A549 (cell line): ENCODE data around the gene MRPS17. TPM values are rescaled to one million over a fixed set of nuclear protein-coding genes. Genes with fewer than 3 reads are reported as not detected.

ENCODE experiments used
- ATAC-seq, 2 experiments: fragments of 200-7000 bp in 1 of 2; fragments of >200 bp in 1 of 2; cut with Nextera tagmentation in 1 of 2; cut with Tn5 transposase in 1 of 2; 3 replicates each; pipeline versions ENCODE4 v1.8.0 to v1.9.1; 2018 to 2020; ENCODE audit warnings: mild to moderate bottlenecking in 1 of 2, moderate library complexity in 1 of 2
- CTCF ChIA-PET: fragments of 300-600 bp; sonication (Branson Sonifier 250); formaldehyde crosslinking; extraction: SDS; loops from one replicate; lab custom pipeline; 2021; ENCODE audit warnings: antibody characterized with exemption, inconsistent platforms; lab: Yijun Ruan, JAX
- POLR2A ChIA-PET: fragments of 350-600 bp; formaldehyde crosslinking; extraction: SDS; loops from one replicate; lab custom pipeline; 2021; ENCODE audit warnings: antibody characterized with exemption, inconsistent platforms; lab: Yijun Ruan, JAX
- DNase-seq, 2 experiments: peaks; one replicate each; pipeline versions ENCODE4 v3.0.0 to v3.0.0-alpha.2; 2011 to 2016; ENCODE audit warnings: low read depth in 1 of 2, low spot score in 1 of 2
- FAIRE-seq: peaks from 2 replicates; lab custom pipeline; 2011; peaks lifted over from hg19 to GRCh38; lab: Jason Lieb, UNC
- H3K27ac ChIP-seq, 2 experiments: fragments of >200 bp; sonication (Bioruptor Twin); formaldehyde crosslinking; 3 replicates each; pipeline ENCODE4 v1.5.1; 2016 to 2017
- H3K4me1 ChIP-seq: fragments of >200 bp; sonication (Bioruptor Twin); formaldehyde crosslinking; 3 replicates; pipeline ENCODE4 v1.6.1; 2016
- H3K4me2 ChIP-seq: fragments of >200 bp; sonication (Bioruptor Twin); formaldehyde crosslinking; 3 replicates; pipeline ENCODE4 v1.6.1; 2016
- H3K4me3 ChIP-seq: fragments of >200 bp; sonication (Bioruptor Twin); formaldehyde crosslinking; 3 replicates; pipeline ENCODE4 v1.5.1; 2016
- H3K9me3 ChIP-seq: fragments of >200 bp; sonication (Bioruptor Twin); formaldehyde crosslinking; 3 replicates; pipeline ENCODE4 v1.6.1; 2016
- JUNB ChIP-seq: fragments of >200 bp; sonication (Bioruptor Twin); formaldehyde crosslinking; IDR thresholded peaks from 2 replicates; pipeline ENCODE4 v1.6.1; 2016
- KDM1A ChIP-seq: fragments of 200-600 bp; sonication (generic); IDR thresholded peaks from 2 replicates; pipeline ENCODE4 v1.6.1; 2016; ENCODE audit warnings: low read depth, mild to moderate bottlenecking
- NFE2L2 ChIP-seq: fragments of 150-350 bp; conservative IDR thresholded peaks from 2 replicates; pipeline ENCODE4 v1.6.1; 2014; ENCODE audit warnings: low read length
- RFX5 ChIP-seq: fragments of 450-650 bp; IDR thresholded peaks from 2 replicates; pipeline ENCODE4 v1.7.1; 2014; ENCODE audit warnings: antibody characterized with exemption, mild to moderate bottlenecking, moderate library complexity
- WGBS: methylation state at CpG from one replicate; pipeline ENCODE4 v1.1.6; 2017; ENCODE audit errors: missing lambda C conversion rate; 5-methylcytosine and 5-hydroxymethylcytosine counted together
- polyA plus RNA-seq, 4 experiments: library from polyadenylated mRNA; depleted of rRNA in 3 of 4; stranded (reverse); fragments of >200 nt; fragmentation: RNase III in 1 of 4; extraction: RNeasy Plus Mini Kit Qiagen cat#74134 plus additional on column Dnase treatment in 1 of 4; gene quantifications; 2 replicates in 3 of 4; 3 replicates in 1 of 4; pipeline ENCODE4 v1.2.3, GENCODE V29; 2011 to 2017
- TF ChIP-seq, protein P1 (sequence below): fragments of 250-450 bp; sonication (Bioruptor Pico); IDR thresholded peaks from 2 replicates; pipeline ENCODE4 v1.5.0; 2021; ENCODE audit warnings: mild to moderate bottlenecking, moderate library complexity, borderline replicate concordance
- TF ChIP-seq, protein P2 (sequence below): fragments of 450-650 bp; IDR thresholded peaks from 2 replicates; pipeline ENCODE4 v1.6.1; 2014; ENCODE audit warnings: antibody characterized with exemption

Gene MRPS17
- polyA plus RNA-seq, 2 of the 4 experiments (the other 2 are of a cell fraction), result 29.1 to 33.0 TPM

DNA sequence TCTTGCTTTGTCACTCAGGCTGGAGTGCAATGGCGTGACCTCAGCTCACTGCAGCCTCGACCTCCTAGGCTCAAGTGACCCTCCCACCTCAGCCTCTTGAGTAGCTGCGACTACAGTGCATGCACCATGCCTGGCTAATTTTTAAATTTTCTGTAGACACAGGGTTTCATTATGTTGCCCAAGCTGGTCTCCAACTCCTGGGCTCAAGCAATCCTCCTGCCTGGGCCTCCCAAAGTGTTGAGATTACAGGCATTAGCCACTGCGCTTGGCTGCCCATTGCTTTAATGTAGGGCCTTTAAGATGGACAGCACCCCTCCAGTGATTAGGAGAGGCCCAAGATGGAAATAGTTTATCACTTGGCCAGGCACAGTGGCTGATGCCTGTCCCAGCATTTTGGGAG lies 52.1 kb downstream of the MRPS17 start:
- Histone ChIP-seq H3K4me2 (no peak overlapping the region), H3K4me1 (peaks cover 16% of the 10 kb centered on the region), H3K27ac (no peak overlapping the region), H3K9me3 (no peaks in the 10 kb centered on the region), H3K4me3 (no peak overlapping the region)
- ATAC-seq, result no peak
- DNase-seq, result no peak
- CTCF ChIA-PET, result interaction anchor here (0.6 to 4.4 kb wide), 11 partner anchors 9 to 89 kb away, joined by 3 to 37 read pairs (median 3); partner anchors contain the start of genes NIPSNAP2 and PHKG1
- 80% methylated on average over 4 of the region's 4 CpGs for WGBS
- POLR2A ChIA-PET, result no interaction called here
- no peak for FAIRE-seq
- TF ChIP-seq KDM1A (no peak), RFX5 (no peak), NFE2L2 (no peak), JUNB (no peak)
- TF ChIP-seq, protein P1, sequence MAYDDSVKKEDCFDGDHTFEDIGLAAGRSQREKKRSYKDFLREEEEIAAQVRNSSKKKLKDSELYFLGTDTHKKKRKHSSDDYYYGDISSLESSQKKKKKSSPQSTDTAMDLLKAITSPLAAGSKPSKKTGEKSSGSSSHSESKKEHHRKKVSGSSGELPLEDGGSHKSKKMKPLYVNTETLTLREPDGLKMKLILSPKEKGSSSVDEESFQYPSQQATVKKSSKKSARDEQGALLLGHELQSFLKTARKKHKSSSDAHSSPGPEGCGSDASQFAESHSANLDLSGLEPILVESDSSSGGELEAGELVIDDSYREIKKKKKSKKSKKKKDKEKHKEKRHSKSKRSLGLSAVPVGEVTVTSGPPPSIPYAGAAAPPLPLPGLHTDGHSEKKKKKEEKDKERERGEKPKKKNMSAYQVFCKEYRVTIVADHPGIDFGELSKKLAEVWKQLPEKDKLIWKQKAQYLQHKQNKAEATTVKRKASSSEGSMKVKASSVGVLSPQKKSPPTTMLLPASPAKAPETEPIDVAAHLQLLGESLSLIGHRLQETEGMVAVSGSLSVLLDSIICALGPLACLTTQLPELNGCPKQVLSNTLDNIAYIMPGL (CRISPR knock-in tag), result no peak
- TF ChIP-seq, protein P2, sequence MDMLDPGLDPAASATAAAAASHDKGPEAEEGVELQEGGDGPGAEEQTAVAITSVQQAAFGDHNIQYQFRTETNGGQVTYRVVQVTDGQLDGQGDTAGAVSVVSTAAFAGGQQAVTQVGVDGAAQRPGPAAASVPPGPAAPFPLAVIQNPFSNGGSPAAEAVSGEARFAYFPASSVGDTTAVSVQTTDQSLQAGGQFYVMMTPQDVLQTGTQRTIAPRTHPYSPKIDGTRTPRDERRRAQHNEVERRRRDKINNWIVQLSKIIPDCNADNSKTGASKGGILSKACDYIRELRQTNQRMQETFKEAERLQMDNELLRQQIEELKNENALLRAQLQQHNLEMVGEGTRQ, result no peak

Other genes starting within 250 kb of the MRPS17 start
- not detected in 2 replicates for gene SEPTIN14, start 89.1 kb upstream of the MRPS17 start, polyA plus RNA-seq (2011; rRNA removed)
- 0.01 to 0.03 TPM in 2 of 3 replicates, not detected in the other for gene SEPTIN14, start 89.1 kb upstream of the MRPS17 start, polyA plus RNA-seq (2017; fragmentation: RNase III; extraction: RNeasy Plus Mini Kit Qiagen cat#74134 plus additional on column Dnase treatment)
- gene ZNF713, start 64.4 kb upstream of the MRPS17 start, polyA plus RNA-seq (2011; rRNA removed), result 1.9 and 2.2 TPM in 2 replicates
- gene ZNF713, start 64.4 kb upstream of the MRPS17 start, polyA plus RNA-seq (2017; fragmentation: RNase III; extraction: RNeasy Plus Mini Kit Qiagen cat#74134 plus additional on column Dnase treatment), result 1.1 to 1.2 TPM (median 1.1 TPM) in 3 replicates
- 96.2 and 135 TPM in 2 replicates for gene NIPSNAP2, start 12.7 kb downstream of the MRPS17 start, polyA plus RNA-seq (2011; rRNA removed)
- 47.5 to 50.2 TPM (median 48.2 TPM) in 3 replicates for gene NIPSNAP2, start 12.7 kb downstream of the MRPS17 start, polyA plus RNA-seq (2017; fragmentation: RNase III; extraction: RNeasy Plus Mini Kit Qiagen cat#74134 plus additional on column Dnase treatment)
- 52.7 and 60.9 TPM in 2 replicates for gene PSPH, start 99.6 kb downstream of the MRPS17 start, polyA plus RNA-seq (2011; rRNA removed)
- 58.3 to 64.7 TPM (median 60.7 TPM) in 3 replicates for gene PSPH, start 99.6 kb downstream of the MRPS17 start, polyA plus RNA-seq (2017; fragmentation: RNase III; extraction: RNeasy Plus Mini Kit Qiagen cat#74134 plus additional on column Dnase treatment)
- 444 and 520 TPM in 2 replicates for gene CCT6A, start 99.9 kb downstream of the MRPS17 start, polyA plus RNA-seq (2011; rRNA removed)
- 334 to 378 TPM (median 337 TPM) in 3 replicates for gene CCT6A, start 99.9 kb downstream of the MRPS17 start, polyA plus RNA-seq (2017; fragmentation: RNase III; extraction: RNeasy Plus Mini Kit Qiagen cat#74134 plus additional on column Dnase treatment)
- 85.2 TPM in 2 replicates for gene SUMF2, start 112.4 kb downstream of the MRPS17 start, polyA plus RNA-seq (2011; rRNA removed)
- 94.8 to 112 TPM (median 106 TPM) in 3 replicates for gene SUMF2, start 112.4 kb downstream of the MRPS17 start, polyA plus RNA-seq (2017; fragmentation: RNase III; extraction: RNeasy Plus Mini Kit Qiagen cat#74134 plus additional on column Dnase treatment)
- 0.41 and 0.44 TPM in 2 replicates for gene PHKG1, start 141.1 kb downstream of the MRPS17 start, polyA plus RNA-seq (2011; rRNA removed)
- 0.77 to 1.2 TPM (median 1.0 TPM) in 3 replicates for gene PHKG1, start 141.1 kb downstream of the MRPS17 start, polyA plus RNA-seq (2017; fragmentation: RNase III; extraction: RNeasy Plus Mini Kit Qiagen cat#74134 plus additional on column Dnase treatment)
- gene CHCHD2, start 154.6 kb downstream of the MRPS17 start, polyA plus RNA-seq (2011; rRNA removed), result 400 and 495 TPM in 2 replicates
- 606 to 623 TPM (median 615 TPM) in 3 replicates for gene CHCHD2, start 154.6 kb downstream of the MRPS17 start, polyA plus RNA-seq (2017; fragmentation: RNase III; extraction: RNeasy Plus Mini Kit Qiagen cat#74134 plus additional on column Dnase treatment)
- gene NUPR2, start 164.5 kb downstream of the MRPS17 start, polyA plus RNA-seq (2011; rRNA removed), result not detected in 2 replicates
- gene NUPR2, start 164.5 kb downstream of the MRPS17 start, polyA plus RNA-seq (2017; fragmentation: RNase III; extraction: RNeasy Plus Mini Kit Qiagen cat#74134 plus additional on column Dnase treatment), result not detected in 3 replicates